K562 (cell line): ENCODE data around the gene UTP4. TPM values are rescaled to one million over a fixed set of nuclear protein-coding genes. Genes with fewer than 3 reads are reported as not detected.
"Not testable (repeated sequence)": the region's sequence is repeated elsewhere in the genome, so short reads cannot be mapped to it uniquely, and the experiment has no call there.

Experiments used
- ATAC-seq: fragments of 200-7000 bp; cut with Tn5 transposase; 3 replicates; pipeline ENCODE4 v1.9.1; 2020; ENCODE audit warnings: moderate library complexity
- BruUV-seq: library from RNA; stranded (reverse); fragments of 400-500 nt; replicated peaks from 2 replicates; lab custom pipeline; 2021; lab: Mats Ljungman, UMichigan
- CTCF ChIA-PET: fragments of 300-600 bp; formaldehyde crosslinking; extraction: SDS; loops from one replicate; lab custom pipeline; 2021; ENCODE audit warnings: low intra/inter-chr PET ratio; lab: Yijun Ruan, JAX
- POLR2A ChIA-PET: fragments of 300-600, 350-650 bp; sonication (Branson Sonifier 250); formaldehyde crosslinking; extraction: SDS; loops from one replicate; lab custom pipeline; 2021; ENCODE audit warnings: antibody characterized with exemption, inconsistent platforms; lab: Yijun Ruan, JAX
- DNase-seq, 4 experiments: peaks; one replicate each; pipeline versions ENCODE4 v3.0.0 to v3.0.0-alpha.2; 2011 to 2018; ENCODE audit warnings: low spot score in 3 of 4, mixed read lengths in 3 of 4; ENCODE audit errors: extremely low read depth in 1 of 4
- FAIRE-seq: peaks from 2 replicates; lab custom pipeline; 2011; peaks lifted over from hg19 to GRCh38; lab: Jason Lieb, UNC
- H2AFZ ChIP-seq: 2 replicates; pipeline ENCODE4 v1.6.0; 2011; ENCODE audit warnings: low read depth, low read length, control low read depth, inconsistent platforms
- H3K27ac ChIP-seq: fragments of 200-600 bp; 3 replicates; pipeline ENCODE4 v1.8.0; 2011; ENCODE audit warnings: low read depth, mild to moderate bottlenecking, control low read depth, inconsistent platforms, low read length, moderate library complexity, mixed read lengths; ENCODE audit errors: extremely low read depth
- H3K27me3 ChIP-seq, 2 experiments: fragments of 300-600 bp in 1 of 2; 2 replicates in 1 of 2; 3 replicates in 1 of 2; pipeline versions ENCODE4 v1.6.0 to v1.8.0; 2011; ENCODE audit warnings: inconsistent platforms in 2 of 2, low read length in 2 of 2, mild to moderate bottlenecking in 1 of 2, mixed read lengths in 1 of 2, moderate library complexity in 1 of 2; ENCODE audit not compliant: control insufficient read depth in 2 of 2, insufficient read depth in 2 of 2
- H3K36me3 ChIP-seq: fragments of 300-600 bp; 3 replicates; pipeline ENCODE4 v1.8.0; 2011; ENCODE audit warnings: mild to moderate bottlenecking, low read length, inconsistent platforms; ENCODE audit not compliant: control insufficient read depth, insufficient read depth
- H3K4me1 ChIP-seq, 2 experiments: fragments of 200-600 bp in 1 of 2; replicated peaks in 1 of 2; 2 replicates in 1 of 2; 3 replicates in 1 of 2; pipeline versions ENCODE4 v1.5.1 to v1.8.0; 2011; ENCODE audit warnings: inconsistent platforms in 2 of 2, low read length in 2 of 2, mild to moderate bottlenecking in 1 of 2, mixed read lengths in 1 of 2, moderate library complexity in 1 of 2; ENCODE audit not compliant: control insufficient read depth in 2 of 2, insufficient read depth in 2 of 2
- H3K4me2 ChIP-seq: 2 replicates; pipeline ENCODE4 v1.6.1; 2011; ENCODE audit warnings: low read length, control low read depth, inconsistent platforms, mixed read lengths; ENCODE audit not compliant: insufficient read depth
- H3K4me3 ChIP-seq: fragments of 200-600 bp; sonication (generic), shearing (Covaris generic); 2 replicates; pipeline ENCODE4 v1.5.1; 2016; ENCODE audit warnings: control low read depth, inconsistent platforms
- H3K79me2 ChIP-seq: fragments of 200-600 bp; 3 replicates; pipeline ENCODE4 v1.8.0; 2011; ENCODE audit warnings: low read length, inconsistent platforms; ENCODE audit not compliant: control insufficient read depth, insufficient read depth
- H3K9ac ChIP-seq, 2 experiments: 2 replicates each; pipeline versions ENCODE4 v1.6.0 to v1.6.1; 2011; ENCODE audit warnings: low read depth in 2 of 2, low read length in 2 of 2, control low read depth in 1 of 2, inconsistent platforms in 1 of 2, mild to moderate bottlenecking in 1 of 2, mixed read lengths in 1 of 2; ENCODE audit not compliant: insufficient read depth in 1 of 2
- H3K9me1 ChIP-seq: one replicate; pipeline ENCODE4 v1.6.0; 2011; ENCODE audit warnings: inconsistent platforms, mild to moderate bottlenecking, low read length, moderate library complexity; ENCODE audit not compliant: control insufficient read depth, insufficient read depth
- H3K9me3 ChIP-seq: replicated peaks from 2 replicates; pipeline ENCODE4 v1.5.1; 2011; ENCODE audit warnings: low read depth, low read length, inconsistent platforms; ENCODE audit not compliant: control insufficient read depth, insufficient read depth
- H4K20me1 ChIP-seq: replicated peaks from 2 replicates; pipeline ENCODE4 v1.6.1; 2011; ENCODE audit warnings: low read length, inconsistent platforms, mixed read lengths; ENCODE audit not compliant: control insufficient read depth, insufficient read depth
- NFATC3 ChIP-seq: fragments of 450-650 bp; IDR thresholded peaks from 2 replicates; pipeline ENCODE4 v1.6.1; 2017; ENCODE audit warnings: mild to moderate bottlenecking
- WGBS: fragments of 100-300 bp; shearing (Covaris generic); methylation state at CpG from one replicate; pipeline ENCODE4 v1.1.6; 2016; ENCODE audit warnings: low coverage, mixed read lengths; ENCODE audit not compliant: insufficient coverage; ENCODE audit errors: missing lambda C conversion rate; 5-methylcytosine and 5-hydroxymethylcytosine counted together
- in situ Hi-C: fragments of 300-500 bp; cut with MboI; formaldehyde crosslinking; loops from 4 replicates; pipeline ENCODE4 v1.15.0; 2018; ENCODE audit warnings: inconsistent platforms, mixed read lengths
- intact Hi-C: fragments of 100-400 bp; cut with micrococcal nuclease; formaldehyde crosslinking; loops from 2 replicates; pipeline ENCODE4 v1.14.2; 2022
- polyA plus RNA-seq, 8 experiments: library from polyadenylated mRNA; depleted of rRNA in 4 of 8; stranded (reverse) in 5 of 8; unstranded in 3 of 8; fragments of >200 nt; fragmentation: Nextera tagmentation in 2 of 8; fragmentation: Illumina TruSeq in 1 of 8; extraction: Ambion mirVana in 2 of 8; extraction: Trizol in 1 of 8; gene quantifications; 2 replicates each; pipeline versions ENCODE4 v1.2.1 to v1.2.3, GENCODE V29; 2011 to 2014; ENCODE audit warnings: inconsistent platforms in 1 of 8, missing spikeins in 1 of 8
- total RNA-seq, 7 experiments: library from RNA; depleted of rRNA in 6 of 7; stranded (reverse); fragments of >200 nt in 6 of 7; fragmentation: Illumina TruSeq in 2 of 7; extraction: Trizol in 2 of 7; gene quantifications; 2 replicates each; pipeline versions ENCODE4 v1.2.1 to v1.2.3, GENCODE V29; 2011 to 2021; ENCODE audit warnings: low replicate concordance in 1 of 7

The UTP4 gene
- total and polyA plus RNA-seq, 9 of the 15 experiments (the other 6 are each of a cell fraction or from before 2014, with no cell fraction given) = 46.1 to 203 (median 145) TPM

DNA sequence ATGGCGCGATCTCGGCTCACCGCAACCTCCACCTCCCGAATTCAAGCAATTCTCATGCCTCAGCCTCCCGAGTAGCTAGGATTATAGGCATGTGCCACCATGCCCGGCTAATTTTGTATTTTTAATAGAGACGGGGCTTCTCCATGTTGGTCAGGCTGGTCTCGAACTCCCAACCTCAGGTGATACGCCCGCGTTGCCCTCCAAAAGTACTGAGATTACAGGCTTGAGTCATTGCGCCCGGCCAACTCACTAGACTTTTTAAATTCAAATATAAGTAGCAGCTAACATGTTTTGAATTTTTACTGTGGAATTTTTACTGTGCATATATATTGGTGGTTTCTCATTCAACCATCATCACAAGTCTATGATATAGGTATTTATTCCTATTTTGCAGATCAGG is 7.5 kb upstream of the UTP4 start:
- H3K4me2 ChIP-seq, H3K27ac ChIP-seq, FAIRE-seq, H2AFZ ChIP-seq, H3K9me1 ChIP-seq, H3K9ac ChIP-seq, ATAC-seq, BruUV-seq, H3K4me3 ChIP-seq, H4K20me1 ChIP-seq, H3K4me1 ChIP-seq, H3K9me3 ChIP-seq, DNase-seq, H3K27me3 ChIP-seq: not testable (repeated sequence)
- WGBS = 96% methylated on average over 14 of the region's 14 CpGs
- CTCF ChIA-PET = interaction anchor here (1.3 to 2.2 kb wide), 2 partner anchors 13 to 277 kb away, joined by 3 to 8 read pairs; no protein-coding TSS in a partner anchor
- POLR2A ChIA-PET = interaction anchor here (0.8 kb wide), 1 partner anchor 10 kb away, joined by 3 read pairs; no protein-coding TSS in a partner anchor
- peaks cover 54% of the 10 kb centered on the region for H3K79me2 ChIP-seq
- in situ Hi-C loops (loop anchor here (5.0 kb wide), 1 partner anchor 223 kb away; no protein-coding TSS in a partner anchor), intact Hi-C loops (loop anchor here (5.0 to 10.0 kb wide), 2 partner anchors 278 to 420 kb away; no protein-coding TSS in a partner anchor)
- H3K36me3 ChIP-seq = peaks cover 60% of the 10 kb centered on the region

- H3K27ac ChIP-seq = no peak overlapping the region; the same call in 2 of the 3 replicates
- no peak for ATAC-seq
- no peaks in the 10 kb centered on the region for H3K27me3 ChIP-seq
- H3K9me3 ChIP-seq = no peaks in the 10 kb centered on the region
- H3K9me1 ChIP-seq = no peaks in the 10 kb centered on the region
- no peak overlapping the region for H3K4me2 ChIP-seq
- peaks cover 5 to 9% of the 10 kb centered on the region in 2 experiments; a peak in 3 of 5 replicates for H3K4me1 ChIP-seq
- 95% methylated on average over 3 of the region's 3 CpGs for whole genome bisulfite sequencing
- H2AFZ ChIP-seq = no peak overlapping the region
- in situ Hi-C loops (no loop called here), intact Hi-C loops (loop anchor here (10.0 kb wide), 1 partner anchor 421 kb away; no protein-coding TSS in a partner anchor)
- POLR2A ChIA-PET = interaction anchor here (1.8 kb wide), 1 partner anchor 11 kb away, joined by 4 read pairs; no protein-coding TSS in a partner anchor
- no TSS peak for BruUV-seq
- DNase-seq = no peak
- no peak for TF ChIP-seq NFATC3
- H3K79me2 ChIP-seq = peaks cover 67% of the 10 kb centered on the region
- H3K9ac ChIP-seq = no peak overlapping the region
- H3K36me3 ChIP-seq = peaks cover 58% of the 10 kb centered on the region
- CTCF ChIA-PET = interaction anchor here (0.5 to 1.1 kb wide), 2 partner anchors 271 to 279 kb away, joined by 3 to 4 read pairs; no protein-coding TSS in a partner anchor
- no peak for FAIRE-seq
- H4K20me1 ChIP-seq = 0 out of 2 replicates have a peak, but pooled peaks cover 3% of the 10 kb centered on the region
- H3K4me3 ChIP-seq = no peak overlapping the region
These were observed 6.2 kb upstream of the UTP4 start for GRCh38 chr16:69126221-69126620.
